K562 (cell line): ENCODE measurements around the gene SH3BP5. TPM values are rescaled to one million over a fixed set of nuclear protein-coding genes. Genes with fewer than 3 reads are reported as not detected.

ENCODE experiments used
- ATAC-seq: fragments of 200-7000 bp; cut with Tn5 transposase; 3 replicates; pipeline ENCODE4 v1.9.1; 2020; ENCODE audit warnings: moderate library complexity
- BruUV-seq: library from RNA; stranded (reverse); fragments of 400-500 nt; replicated peaks from 2 replicates; lab custom pipeline; 2021; lab: Mats Ljungman, UMichigan
- CTCF ChIA-PET: fragments of 300-600 bp; formaldehyde crosslinking; extraction: SDS; loops from one replicate; lab custom pipeline; 2021; ENCODE audit warnings: low intra/inter-chr PET ratio; lab: Yijun Ruan, JAX
- POLR2A ChIA-PET: fragments of 300-600, 350-650 bp; sonication (Branson Sonifier 250); formaldehyde crosslinking; extraction: SDS; loops from one replicate; lab custom pipeline; 2021; ENCODE audit warnings: antibody characterized with exemption, inconsistent platforms; lab: Yijun Ruan, JAX
- DNase-seq, 4 experiments: peaks; one replicate each; pipeline versions ENCODE4 v3.0.0 to v3.0.0-alpha.2; 2011 to 2018; ENCODE audit warnings: low spot score in 3 of 4, mixed read lengths in 3 of 4; ENCODE audit errors: extremely low read depth in 1 of 4
- FAIRE-seq: peaks from 2 replicates; lab custom pipeline; 2011; peaks lifted over from hg19 to GRCh38; lab: Jason Lieb, UNC
- H2AFZ ChIP-seq: 2 replicates; pipeline ENCODE4 v1.6.0; 2011; ENCODE audit warnings: low read depth, low read length, control low read depth, inconsistent platforms
- H3K27ac ChIP-seq: fragments of 200-600 bp; 3 replicates; pipeline ENCODE4 v1.8.0; 2011; ENCODE audit warnings: low read depth, mild to moderate bottlenecking, control low read depth, inconsistent platforms, low read length, moderate library complexity, mixed read lengths; ENCODE audit errors: extremely low read depth
- H3K27me3 ChIP-seq, 2 experiments: fragments of 300-600 bp in 1 of 2; 2 replicates in 1 of 2; 3 replicates in 1 of 2; pipeline versions ENCODE4 v1.6.0 to v1.8.0; 2011; ENCODE audit warnings: inconsistent platforms in 2 of 2, low read length in 2 of 2, mild to moderate bottlenecking in 1 of 2, mixed read lengths in 1 of 2, moderate library complexity in 1 of 2; ENCODE audit not compliant: control insufficient read depth in 2 of 2, insufficient read depth in 2 of 2
- H3K36me3 ChIP-seq: fragments of 300-600 bp; 3 replicates; pipeline ENCODE4 v1.8.0; 2011; ENCODE audit warnings: mild to moderate bottlenecking, low read length, inconsistent platforms; ENCODE audit not compliant: control insufficient read depth, insufficient read depth
- H3K4me1 ChIP-seq, 2 experiments: fragments of 200-600 bp in 1 of 2; replicated peaks in 1 of 2; 2 replicates in 1 of 2; 3 replicates in 1 of 2; pipeline versions ENCODE4 v1.5.1 to v1.8.0; 2011; ENCODE audit warnings: inconsistent platforms in 2 of 2, low read length in 2 of 2, mild to moderate bottlenecking in 1 of 2, mixed read lengths in 1 of 2, moderate library complexity in 1 of 2; ENCODE audit not compliant: control insufficient read depth in 2 of 2, insufficient read depth in 2 of 2
- H3K4me2 ChIP-seq: 2 replicates; pipeline ENCODE4 v1.6.1; 2011; ENCODE audit warnings: low read length, control low read depth, inconsistent platforms, mixed read lengths; ENCODE audit not compliant: insufficient read depth
- H3K4me3 ChIP-seq: fragments of 200-600 bp; sonication (generic), shearing (Covaris generic); 2 replicates; pipeline ENCODE4 v1.5.1; 2016; ENCODE audit warnings: control low read depth, inconsistent platforms
- H3K79me2 ChIP-seq: fragments of 200-600 bp; 3 replicates; pipeline ENCODE4 v1.8.0; 2011; ENCODE audit warnings: low read length, inconsistent platforms; ENCODE audit not compliant: control insufficient read depth, insufficient read depth
- H3K9ac ChIP-seq, 2 experiments: 2 replicates each; pipeline versions ENCODE4 v1.6.0 to v1.6.1; 2011; ENCODE audit warnings: low read depth in 2 of 2, low read length in 2 of 2, control low read depth in 1 of 2, inconsistent platforms in 1 of 2, mild to moderate bottlenecking in 1 of 2, mixed read lengths in 1 of 2; ENCODE audit not compliant: insufficient read depth in 1 of 2
- H3K9me1 ChIP-seq: one replicate; pipeline ENCODE4 v1.6.0; 2011; ENCODE audit warnings: inconsistent platforms, mild to moderate bottlenecking, low read length, moderate library complexity; ENCODE audit not compliant: control insufficient read depth, insufficient read depth
- H3K9me3 ChIP-seq: replicated peaks from 2 replicates; pipeline ENCODE4 v1.5.1; 2011; ENCODE audit warnings: low read depth, low read length, inconsistent platforms; ENCODE audit not compliant: control insufficient read depth, insufficient read depth
- H4K20me1 ChIP-seq: replicated peaks from 2 replicates; pipeline ENCODE4 v1.6.1; 2011; ENCODE audit warnings: low read length, inconsistent platforms, mixed read lengths; ENCODE audit not compliant: control insufficient read depth, insufficient read depth
- GTF2F1 ChIP-seq: IDR thresholded peaks from 2 replicates; pipeline ENCODE4 v1.6.1; 2011; ENCODE audit warnings: low read depth, low read length, improper control_type of control experiment
- HLTF ChIP-seq: fragments of 450-650 bp; IDR thresholded peaks from 2 replicates; pipeline ENCODE4 v1.6.1; 2016
- KLF10 ChIP-seq: fragments of 250-450 bp; sonication (Bioruptor Pico); IDR thresholded peaks from 2 replicates; pipeline ENCODE4 v1.6.1; 2021; ENCODE audit warnings: matching md5 sums
- KLF16 ChIP-seq: IDR thresholded peaks from 2 replicates; pipeline ENCODE4 v1.6.1; 2016; ENCODE audit warnings: antibody characterized with exemption
- MCM2 ChIP-seq: fragments of 450-650 bp; IDR thresholded peaks from 2 replicates; pipeline ENCODE4 v1.6.1; 2017; ENCODE audit warnings: low read depth, mild to moderate bottlenecking
- MEF2A ChIP-seq: IDR thresholded peaks from 2 replicates; pipeline ENCODE4 v1.6.1; 2011; ENCODE audit warnings: low read depth, mild to moderate bottlenecking, low read length, moderate library complexity; ENCODE audit not compliant: control insufficient read depth
- MITF ChIP-seq: IDR thresholded peaks from 2 replicates; pipeline ENCODE4 v1.6.1; 2014; ENCODE audit warnings: antibody characterized with exemption
- NFYB ChIP-seq: IDR thresholded peaks from 2 replicates; pipeline ENCODE4 v1.6.1; 2011; ENCODE audit warnings: mild to moderate bottlenecking, moderate library complexity; ENCODE audit not compliant: insufficient read length; ENCODE audit errors: extremely low read depth
- RAD21 ChIP-seq, 2 experiments: fragments of 250-450 bp in 1 of 2; fragments of 450-650 bp in 1 of 2; sonication (Bioruptor Pico) in 1 of 2; formaldehyde crosslinking in 1 of 2; IDR thresholded peaks in 1 of 2; conservative IDR thresholded peaks in 1 of 2; 2 replicates each; pipeline versions ENCODE4 v1.4.0 to v1.8.0; 2020 to 2022; ENCODE audit warnings: mild to moderate bottlenecking in 2 of 2, moderate library complexity in 1 of 2
- SREBF2 ChIP-seq: sonication (generic); formaldehyde crosslinking; IDR thresholded peaks from 2 replicates; pipeline ENCODE4 v1.4.0; 2020; ENCODE audit warnings: mild to moderate bottlenecking, missing genetic modification reagents
- TEAD2 ChIP-seq: fragments of 450-650 bp; IDR thresholded peaks from 2 replicates; pipeline ENCODE4 v1.6.1; 2016; ENCODE audit warnings: missing genetic modification characterization, control low read depth, missing compliant biosample characterization
- ZFP91 ChIP-seq: sonication (generic); formaldehyde crosslinking; IDR thresholded peaks from 2 replicates; pipeline ENCODE4 v1.8.0; 2022; ENCODE audit warnings: mild to moderate bottlenecking, missing genetic modification reagents
- ZNF41 ChIP-seq: fragments of 250-450 bp; sonication (Bioruptor Pico); conservative IDR thresholded peaks from 2 replicates; pipeline ENCODE4 v1.4.0; 2020; ENCODE audit warnings: mild to moderate bottlenecking
- WGBS: fragments of 100-300 bp; shearing (Covaris generic); methylation state at CpG from one replicate; pipeline ENCODE4 v1.1.6; 2016; ENCODE audit warnings: low coverage, mixed read lengths; ENCODE audit not compliant: insufficient coverage; ENCODE audit errors: missing lambda C conversion rate; 5-methylcytosine and 5-hydroxymethylcytosine counted together
- in situ Hi-C: fragments of 300-500 bp; cut with MboI; formaldehyde crosslinking; loops from 4 replicates; pipeline ENCODE4 v1.15.0; 2018; ENCODE audit warnings: inconsistent platforms, mixed read lengths
- intact Hi-C: fragments of 100-400 bp; cut with micrococcal nuclease; formaldehyde crosslinking; loops from 2 replicates; pipeline ENCODE4 v1.14.2; 2022
- polyA plus RNA-seq, 8 experiments: library from polyadenylated mRNA; depleted of rRNA in 4 of 8; stranded (reverse) in 5 of 8; unstranded in 3 of 8; fragments of >200 nt; fragmentation: Nextera tagmentation in 2 of 8; fragmentation: Illumina TruSeq in 1 of 8; extraction: Ambion mirVana in 2 of 8; extraction: Trizol in 1 of 8; gene quantifications; 2 replicates each; pipeline versions ENCODE4 v1.2.1 to v1.2.3, GENCODE V29; 2011 to 2014; ENCODE audit warnings: inconsistent platforms in 1 of 8, missing spikeins in 1 of 8
- total RNA-seq, 7 experiments: library from RNA; depleted of rRNA in 6 of 7; stranded (reverse); fragments of >200 nt in 6 of 7; fragmentation: Illumina TruSeq in 2 of 7; extraction: Trizol in 2 of 7; gene quantifications; 2 replicates each; pipeline versions ENCODE4 v1.2.1 to v1.2.3, GENCODE V29; 2011 to 2021; ENCODE audit warnings: low replicate concordance in 1 of 7
- TF ChIP-seq, protein P1 (sequence below): fragments of 250-450 bp; sonication (Bioruptor Pico); IDR thresholded peaks from 2 replicates; pipeline ENCODE4 v1.4.0; 2020; ENCODE audit warnings: borderline replicate concordance

SH3BP5 gene
- total and polyA plus RNA-seq, 9 of the 15 experiments (the other 6 are each of a cell fraction or from before 2014, with no cell fraction given) = 2.9 to 29.0 (median 14.9) TPM

DNA sequence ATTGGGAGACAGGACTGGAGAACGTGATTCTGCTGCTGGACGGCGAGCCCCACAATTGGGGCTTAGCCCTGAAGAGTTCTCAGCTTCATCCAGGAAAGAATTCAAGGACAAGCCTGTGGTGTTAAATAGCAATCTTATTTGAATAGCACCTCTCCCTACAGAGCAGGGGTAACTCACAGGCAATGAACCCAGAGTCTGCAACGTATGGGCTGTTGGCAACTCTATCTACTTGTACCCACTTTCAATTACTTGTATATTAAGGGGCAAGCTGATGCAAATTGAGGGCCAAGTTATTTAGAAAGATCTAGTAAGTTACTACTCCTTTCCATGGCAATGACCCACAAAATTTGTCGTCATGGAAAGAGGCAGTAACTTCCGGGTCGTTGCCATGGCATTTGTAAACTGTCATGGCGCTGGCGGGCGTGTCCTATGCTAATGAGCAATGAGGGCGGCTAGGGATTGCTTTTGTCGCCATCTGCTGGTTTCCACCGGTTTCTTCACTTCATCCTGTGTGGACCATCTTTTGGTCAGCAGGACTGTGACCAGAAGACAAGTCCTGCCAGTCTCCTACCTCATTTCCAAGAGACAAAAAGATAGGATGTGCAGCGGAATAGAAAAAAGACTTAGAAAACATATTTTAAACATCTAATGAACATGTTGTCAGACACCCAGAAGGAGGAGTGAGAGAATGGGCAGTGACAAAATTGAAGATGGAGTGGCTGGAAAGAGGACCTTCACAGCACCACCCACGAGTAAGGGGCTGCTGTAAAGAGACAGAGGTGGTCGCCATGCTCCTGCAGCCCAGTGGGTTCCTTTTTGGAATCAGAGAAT, 45.8 kb upstream of the SH3BP5 start:
- peak overlapping the region; percentile 37 for H3K4me2 ChIP-seq
- ATAC-seq (peak; percentile 99), DNase-seq (peak; percentile 79 to 98 (median 82)), FAIRE-seq (peak; percentile 99)
- in situ Hi-C loops (no loop called here), intact Hi-C loops (loop anchor here (1.0 to 2.0 kb wide), 7 partner anchors 27 to 269 kb away; partner anchors contain the start of gene SH3BP5)
- H3K79me2 ChIP-seq = no peaks in the 10 kb centered on the region
- no peaks in the 10 kb centered on the region; the same call in 2 of the 3 replicates for H3K36me3 ChIP-seq
- no TSS peak for BruUV-seq
- H4K20me1 ChIP-seq = no peaks in the 10 kb centered on the region
- H3K4me1 ChIP-seq = peaks cover 5 to 16% of the 10 kb centered on the region in 2 experiments; a peak in 4 of 5 replicates
- no peak overlapping the region for H3K4me3 ChIP-seq
- 24% methylated on average over 16 of the region's 16 CpGs for WGBS
- H3K9me1 ChIP-seq = no peaks in the 10 kb centered on the region
- H3K9ac ChIP-seq = no peak overlapping the region
- peak overlapping the region; percentile 58 for H3K27ac ChIP-seq
- POLR2A ChIA-PET = no interaction called here
- peak overlapping the region; percentile 89 for H2AFZ ChIP-seq
- H3K9me3 ChIP-seq = no peaks in the 10 kb centered on the region
- no peaks in the 10 kb centered on the region for H3K27me3 ChIP-seq
- CTCF ChIA-PET = interaction anchor here (0.7 to 3.5 kb wide), 9 partner anchors 28 to 270 kb away, joined by 3 to 57 read pairs (median 3); no protein-coding TSS in a partner anchor
- TF ChIP-seq RAD21 (CRISPR knock-in tag; conservative IDR thresholded peaks at IDR 0.05 in 1 of 2, IDR thresholded peaks at IDR 0.05 in 1 of 2) (peak; percentile 99), NFYB (no peak), KLF10 (CRISPR knock-in tag) (no peak), KLF16 (no peak), MITF (no peak), MCM2 (no peak), ZFP91 (CRISPR knock-in tag) (no peak), SREBF2 (CRISPR knock-in tag) (no peak), MEF2A (no peak), ZNF41 (CRISPR knock-in tag) (no peak), GTF2F1 (0 out of 2 replicates have a peak, but pooled peaks have one; percentile 57), TEAD2 (tag) (no peak), HLTF (no peak)
- TF ChIP-seq, protein P1, sequence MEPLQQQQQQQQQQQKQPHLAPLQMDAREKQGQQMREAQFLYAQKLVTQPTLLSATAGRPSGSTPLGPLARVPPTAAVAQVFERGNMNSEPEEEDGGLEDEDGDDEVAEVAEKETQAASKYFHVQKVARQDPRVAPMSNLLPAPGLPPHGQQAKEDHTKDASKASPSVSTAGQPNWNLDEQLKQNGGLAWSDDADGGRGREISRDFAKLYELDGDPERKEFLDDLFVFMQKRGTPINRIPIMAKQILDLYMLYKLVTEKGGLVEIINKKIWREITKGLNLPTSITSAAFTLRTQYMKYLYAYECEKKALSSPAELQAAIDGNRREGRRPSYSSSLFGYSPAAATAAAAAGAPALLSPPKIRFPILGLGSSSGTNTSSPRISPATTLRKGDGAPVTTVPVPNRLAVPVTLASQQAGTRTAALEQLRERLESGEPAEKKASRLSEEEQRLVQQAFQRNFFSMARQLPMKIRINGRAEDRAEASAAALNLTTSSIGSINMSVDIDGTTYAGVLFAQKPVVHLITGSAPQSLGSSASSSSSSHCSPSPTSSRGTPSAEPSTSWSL = no peak
